Fibroblast of skin of left biceps (primary cell): ENCODE results near the gene MAIP1.

ENCODE experiments used
- DNase-seq, 2 experiments: peaks; one replicate each; pipeline ENCODE4 v3.0.0-alpha.2; 2013; ENCODE audit warnings: low read depth in 2 of 2

The MAIP1 gene

GRCh38 chr2:199950396-199950795, 5.0 kb upstream of the MAIP1 start:
- no peak for DNase-seq

- no peak for DNase-seq
Measured at GRCh38 chr2:199951023-199951422, 4.4 kb upstream of the MAIP1 start.

GRCh38 chr2:199955007-199955338, 409 bp upstream of the MAIP1 start:
- DNase-seq: no peak

GRCh38 chr2:199956062-199956380, 639 bp downstream of the MAIP1 start:
- DNase-seq: no peak

- no peak for DNase-seq
Measured at GRCh38 chr2:199958014-199958413, 2.6 kb downstream of the MAIP1 start.

GRCh38 chr2:199962203-199962602, 6.8 kb downstream of the MAIP1 start:
- no peak for DNase-seq

- no peak for DNase-seq
Measured at GRCh38 chr2:199966405-199966804, 11.0 kb downstream of the MAIP1 start.

GRCh38 chr2:199966976-199967375, 11.6 kb downstream of the MAIP1 start:
- DNase-seq: no peak

- no peak for DNase-seq
Measured at GRCh38 chr2:199968126-199968525, 12.7 kb downstream of the MAIP1 start.

GRCh38 chr2:199972088-199972626, 16.8 kb downstream of the MAIP1 start:
- DNase-seq: no peak

- no peak for DNase-seq
Measured at GRCh38 chr2:199973703-199974102, 18.3 kb downstream of the MAIP1 start.

GRCh38 chr2:199975273-199975895, 20.0 kb downstream of the MAIP1 start:
- peak in 1 of 2 experiments; percentile 60 for DNase-seq

- no peak for DNase-seq
Measured at GRCh38 chr2:199977984-199978415, 22.6 kb downstream of the MAIP1 start.

GRCh38 chr2:199979398-199979797, 24.0 kb downstream of the MAIP1 start:
- no peak for DNase-seq

GRCh38 chr2:199979832-199980628, 24.6 kb downstream of the MAIP1 start:
- DNase-seq: peak in 1 of 2 experiments; percentile 49

- DNase-seq: no peak
Measured at GRCh38 chr2:199982126-199982843, 26.9 kb downstream of the MAIP1 start.

- no peak for DNase-seq
Measured at GRCh38 chr2:199983534-199983933, 28.2 kb downstream of the MAIP1 start.

- no peak for DNase-seq
Measured at GRCh38 chr2:199984159-199984558, 28.8 kb downstream of the MAIP1 start.

GRCh38 chr2:199984755-199985154, 29.4 kb downstream of the MAIP1 start:
- DNase-seq: no peak

GRCh38 chr2:199985625-199986207, 30.3 kb downstream of the MAIP1 start:
- DNase-seq: no peak

GRCh38 chr2:199987586-199987985, 32.2 kb downstream of the MAIP1 start:
- no peak for DNase-seq

- no peak for DNase-seq
Measured at GRCh38 chr2:199988151-199988550, 32.8 kb downstream of the MAIP1 start.
